ENCODE data around the gene PODNL1.
A peak's percentile ranks its signal among the peaks of the same experiment; 100 is the strongest.

The PODNL1 gene

DNA sequence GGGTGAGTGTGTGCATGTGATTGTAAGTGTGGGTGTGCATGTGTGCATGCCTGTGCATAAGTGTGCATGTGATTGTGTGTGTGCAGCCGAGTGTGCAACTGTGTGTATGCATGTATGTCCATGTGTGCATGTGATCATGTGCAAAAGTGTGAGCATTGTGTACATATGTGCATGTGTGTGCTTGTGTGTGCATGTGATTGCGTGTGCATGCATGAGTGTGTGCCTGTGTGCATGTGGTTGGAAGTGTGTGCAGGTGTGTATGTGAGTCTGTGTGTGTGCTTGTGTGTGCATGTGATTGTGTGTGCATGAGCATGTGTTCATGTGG is 3.5 kb downstream of the PODNL1 start:
- H4K91ac ChIP-seq (ENCODE audit: low read depth, low read length, poor library complexity) = no peak overlapping the region
- H3K14ac ChIP-seq (ENCODE audit: low read length) = peak overlapping the region; percentile 1
- peaks cover 6 to 7% of the 10 kb centered on the region in 2 donors for H3K36me3 ChIP-seq (replicated peaks in 1 of 2; ENCODE audit: control insufficient read depth in 2 of 2, insufficient read depth in 2 of 2, low read length in 2 of 2)
- no CpG with 5 or more reads among the region's 2 CpGs for WGBS, 2 donors (ENCODE audit: extremely low coverage in 2 of 2, insufficient read length in 2 of 2, insufficient replicate concordance in 1 of 2)
- H3K27ac ChIP-seq (replicated peaks; ENCODE audit: low read length) = no peak overlapping the region
- H2BK120ac ChIP-seq (ENCODE audit: low read depth, low read length) = no peak overlapping the region
- no peak overlapping the region for H4K8ac ChIP-seq (ENCODE audit: low read depth, low read length)
- peak overlapping the region; percentile 78 for H3K9ac ChIP-seq (ENCODE audit: low read depth, low read length, poor library complexity)
- H3K9me3 ChIP-seq (replicated peaks in 1 of 2; ENCODE audit: control insufficient read depth in 2 of 2, insufficient read depth in 1 of 2, low read depth in 1 of 2, low read length in 2 of 2) = no peaks in the 10 kb centered on the region
- H3K4me3 ChIP-seq (ENCODE audit: low read length in 2 of 2) = peak overlapping the region in 1 of 2 donors; percentile 62
- H2BK5ac ChIP-seq (ENCODE audit: low read length) = no peak overlapping the region
- DNase-seq (ENCODE audit: low spot score) = no peak
- no peak overlapping the region for H2BK12ac ChIP-seq (ENCODE audit: low read length)
- H3K27me3 ChIP-seq (ENCODE audit: control insufficient read depth in 3 of 3, insufficient read depth in 3 of 3, low read depth in 1 of 3, low read length in 3 of 3) = peaks cover 0 to 2% (median 0%) of the 10 kb centered on the region in 3 experiments
- H3K4ac ChIP-seq (ENCODE audit: low read length) = no peak overlapping the region
- H3K4me2 ChIP-seq (ENCODE audit: insufficient read depth, low read length, poor library complexity, severe bottlenecking) = no peak overlapping the region
- H2AK5ac ChIP-seq (ENCODE audit: low read depth, low read length) = no peak overlapping the region
- H2AFZ ChIP-seq (ENCODE audit: low read length) = no peak overlapping the region
- H3K18ac ChIP-seq (ENCODE audit: low read length) = peak overlapping the region; percentile 2
- peaks cover 20 to 21% of the 10 kb centered on the region in 2 donors for H3K4me1 ChIP-seq (ENCODE audit: control insufficient read depth in 2 of 2, insufficient read depth in 1 of 2, low read depth in 1 of 2, low read length in 2 of 2)
- H3K23ac ChIP-seq (ENCODE audit: low read depth, low read length, poor library complexity) = peak overlapping the region; percentile 77
- H3K79me1 ChIP-seq (ENCODE audit: low read depth, low read length) = no peaks in the 10 kb centered on the region
- H2BK15ac ChIP-seq (ENCODE audit: low read length) = no peak overlapping the region

DNA sequence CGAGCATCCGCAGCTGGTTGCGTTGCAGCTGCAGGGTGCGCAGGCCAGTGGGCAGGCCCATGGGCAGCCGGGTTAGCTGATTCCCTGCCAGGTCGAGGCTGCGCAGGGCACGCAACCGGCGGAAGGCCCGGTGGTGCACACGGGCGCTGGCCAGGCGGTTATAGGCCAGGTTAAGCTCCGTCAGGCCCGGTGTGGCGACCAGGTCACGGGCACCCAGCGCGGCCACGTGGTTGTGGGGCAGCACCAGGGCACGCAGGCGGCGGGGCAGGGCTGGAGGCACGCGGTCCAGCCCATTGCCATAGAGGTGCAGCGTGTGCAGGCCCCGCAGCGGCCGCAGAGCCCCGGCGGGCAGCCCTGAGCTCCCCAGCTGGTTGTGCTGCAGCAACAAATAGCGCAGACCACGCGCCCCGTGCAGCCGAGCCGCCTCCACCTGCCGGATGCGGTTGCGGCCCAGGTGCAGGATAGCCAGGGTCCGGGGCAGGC is 5.3 kb downstream of the PODNL1 start:
- Histone ChIP-seq H3K79me1 (ENCODE audit: low read depth, low read length) (no peaks in the 10 kb centered on the region), H2AK5ac (ENCODE audit: low read depth, low read length) (peak overlapping the region; percentile 56), H2AFZ (ENCODE audit: low read length) (no peak overlapping the region), H3K27me3 (ENCODE audit: control insufficient read depth in 3 of 3, insufficient read depth in 3 of 3, low read depth in 1 of 3, low read length in 3 of 3) (peaks cover 0 to 2% (median 0%) of the 10 kb centered on the region in 3 experiments), H2BK5ac (ENCODE audit: low read length) (peak overlapping the region; percentile 78), H3K4ac (ENCODE audit: low read length) (no peak overlapping the region), H3K36me3 (replicated peaks in 1 of 2; ENCODE audit: control insufficient read depth in 2 of 2, insufficient read depth in 2 of 2, low read length in 2 of 2) (peaks cover 12 to 13% of the 10 kb centered on the region in 2 donors), H2BK120ac (ENCODE audit: low read depth, low read length) (no peak overlapping the region), H4K91ac (ENCODE audit: low read depth, low read length, poor library complexity) (no peak overlapping the region), H2BK15ac (ENCODE audit: low read length) (no peak overlapping the region), H2BK12ac (ENCODE audit: low read length) (peak overlapping the region; percentile 41), H3K4me1 (ENCODE audit: control insufficient read depth in 2 of 2, insufficient read depth in 1 of 2, low read depth in 1 of 2, low read length in 2 of 2) (peaks cover 19 to 20% of the 10 kb centered on the region in 2 donors), H4K8ac (ENCODE audit: low read depth, low read length) (no peak overlapping the region), H3K4me3 (ENCODE audit: low read length in 2 of 2) (no peak overlapping the region), H3K9me3 (replicated peaks in 1 of 2; ENCODE audit: control insufficient read depth in 2 of 2, insufficient read depth in 1 of 2, low read depth in 1 of 2, low read length in 2 of 2) (no peaks in the 10 kb centered on the region), H3K23ac (ENCODE audit: low read depth, low read length, poor library complexity) (peak overlapping the region; percentile 80), H3K14ac (ENCODE audit: low read length) (peak overlapping the region; percentile 56), H3K27ac (replicated peaks; ENCODE audit: low read length) (no peak overlapping the region), H3K18ac (ENCODE audit: low read length) (peak overlapping the region; percentile 83), H3K4me2 (ENCODE audit: insufficient read depth, low read length, poor library complexity, severe bottlenecking) (no peak overlapping the region), H3K9ac (ENCODE audit: low read depth, low read length, poor library complexity) (peak overlapping the region; percentile 77)
- WGBS, 2 donors (ENCODE audit: extremely low coverage in 2 of 2, insufficient read length in 2 of 2, insufficient replicate concordance in 1 of 2) = no CpG with 5 or more reads among the region's 42 CpGs
- DNase-seq (ENCODE audit: low spot score) = no peak

DNA sequence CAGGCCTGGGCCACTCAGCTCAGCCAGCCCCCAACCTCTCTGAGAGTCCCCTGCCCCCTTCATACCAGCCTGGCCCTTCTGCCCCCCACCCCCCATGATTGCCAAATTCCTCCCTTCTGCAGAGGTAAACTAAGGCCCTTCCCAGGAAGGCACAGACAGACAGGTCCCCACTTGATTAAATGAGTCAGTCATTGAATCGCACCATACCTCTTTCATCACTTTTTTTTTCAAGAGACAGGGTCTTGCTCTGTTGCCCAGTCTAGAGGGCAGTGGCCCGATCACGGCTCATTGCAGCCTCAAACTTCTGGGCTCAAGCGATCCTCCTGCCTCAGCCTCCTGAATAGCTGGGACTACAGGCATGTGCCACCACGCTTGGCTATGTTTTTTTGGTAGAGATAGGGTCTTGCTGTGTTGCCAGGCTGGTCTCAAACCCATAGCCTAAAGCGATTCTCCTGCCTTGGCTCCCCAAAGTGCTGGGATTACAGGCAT is 6.0 kb downstream of the PODNL1 start:
- no CpG with 5 or more reads among the region's 6 CpGs for WGBS, 2 donors (ENCODE audit: extremely low coverage in 2 of 2, insufficient read length in 2 of 2, insufficient replicate concordance in 1 of 2)

DNA sequence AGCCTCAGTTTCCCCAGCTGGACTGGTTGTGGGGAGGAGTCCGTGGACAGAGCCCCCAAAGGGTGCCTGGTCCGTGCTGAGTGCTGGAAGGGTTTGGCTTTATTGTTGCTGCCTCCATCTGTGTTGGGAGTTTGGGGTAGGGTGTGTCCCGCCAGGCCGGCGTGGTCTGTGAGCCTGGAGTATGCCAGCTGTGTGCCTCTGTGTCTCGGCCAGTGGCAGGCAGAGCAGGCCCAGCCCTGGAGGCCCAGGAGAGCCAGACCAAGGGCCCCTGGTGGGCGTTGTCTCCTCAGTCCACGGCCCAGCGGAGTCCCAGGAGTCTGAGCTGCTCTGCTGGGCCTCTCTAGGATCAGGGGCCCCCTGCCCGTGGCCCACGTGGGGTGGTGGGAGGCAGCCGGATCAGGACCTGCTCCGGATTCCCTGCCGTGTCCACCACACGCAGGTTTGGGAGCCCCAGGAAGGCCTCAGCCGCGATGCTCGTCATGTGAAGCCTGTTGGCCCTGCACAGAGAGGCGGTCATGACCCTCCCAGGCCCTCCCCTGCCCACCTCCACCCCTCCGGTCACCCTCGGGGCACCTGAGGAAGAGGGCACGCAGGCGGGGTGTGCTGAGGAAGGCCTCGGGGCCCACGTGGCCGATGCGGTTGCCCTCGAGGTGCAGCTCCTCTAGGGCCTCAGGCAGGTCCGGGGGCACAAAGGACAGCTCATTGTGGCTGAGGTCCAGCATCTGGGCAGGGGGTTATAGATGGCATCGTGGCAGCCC is 6.6 kb downstream of the PODNL1 start:
- peaks cover 22 to 23% of the 10 kb centered on the region in 2 donors for H3K36me3 ChIP-seq (replicated peaks in 1 of 2; ENCODE audit: control insufficient read depth in 2 of 2, insufficient read depth in 2 of 2, low read length in 2 of 2)
- no peak overlapping the region for H3K27ac ChIP-seq (replicated peaks; ENCODE audit: low read length)
- H3K4me1 ChIP-seq (ENCODE audit: control insufficient read depth in 2 of 2, insufficient read depth in 1 of 2, low read depth in 1 of 2, low read length in 2 of 2) = peaks cover 11 to 16% of the 10 kb centered on the region in 2 donors
- no peak overlapping the region for H3K23ac ChIP-seq (ENCODE audit: low read depth, low read length, poor library complexity)
- no peak overlapping the region for H3K4me3 ChIP-seq (ENCODE audit: low read length in 2 of 2)
- H2BK12ac ChIP-seq (ENCODE audit: low read length) = no peak overlapping the region
- H2BK120ac ChIP-seq (ENCODE audit: low read depth, low read length) = no peak overlapping the region
- H2BK5ac ChIP-seq (ENCODE audit: low read length) = no peak overlapping the region
- peaks cover 0 to 2% (median 0%) of the 10 kb centered on the region in 3 experiments for H3K27me3 ChIP-seq (ENCODE audit: control insufficient read depth in 3 of 3, insufficient read depth in 3 of 3, low read depth in 1 of 3, low read length in 3 of 3)
- no peak overlapping the region for H3K4me2 ChIP-seq (ENCODE audit: insufficient read depth, low read length, poor library complexity, severe bottlenecking)
- H4K91ac ChIP-seq (ENCODE audit: low read depth, low read length, poor library complexity) = no peak overlapping the region
- H3K18ac ChIP-seq (ENCODE audit: low read length) = no peak overlapping the region
- H2BK15ac ChIP-seq (ENCODE audit: low read length) = no peak overlapping the region
- no CpG with 5 or more reads among the region's 30 CpGs for WGBS, 2 donors (ENCODE audit: extremely low coverage in 2 of 2, insufficient read length in 2 of 2, insufficient replicate concordance in 1 of 2)
- H2AFZ ChIP-seq (ENCODE audit: low read length) = no peak overlapping the region
- H3K14ac ChIP-seq (ENCODE audit: low read length) = no peak overlapping the region
- H4K8ac ChIP-seq (ENCODE audit: low read depth, low read length) = no peak overlapping the region
- no peaks in the 10 kb centered on the region for H3K9me3 ChIP-seq (replicated peaks in 1 of 2; ENCODE audit: control insufficient read depth in 2 of 2, insufficient read depth in 1 of 2, low read depth in 1 of 2, low read length in 2 of 2)
- H3K9ac ChIP-seq (ENCODE audit: low read depth, low read length, poor library complexity) = peak overlapping the region; percentile 12
- no peak overlapping the region for H3K4ac ChIP-seq (ENCODE audit: low read length)
- H3K79me1 ChIP-seq (ENCODE audit: low read depth, low read length) = no peaks in the 10 kb centered on the region
- no peak for DNase-seq (ENCODE audit: low spot score)
- H2AK5ac ChIP-seq (ENCODE audit: low read depth, low read length) = no peak overlapping the region

More for the DNA sequence above, 6.0 kb downstream of the PODNL1 start:
- Histone ChIP-seq H4K8ac (ENCODE audit: low read depth, low read length) (no peak overlapping the region), H3K4me3 (ENCODE audit: low read length in 2 of 2) (no peak overlapping the region), H2AFZ (ENCODE audit: low read length) (no peak overlapping the region), H3K14ac (ENCODE audit: low read length) (no peak overlapping the region), H3K4ac (ENCODE audit: low read length) (no peak overlapping the region), H2AK5ac (ENCODE audit: low read depth, low read length) (no peak overlapping the region), H3K4me1 (ENCODE audit: control insufficient read depth in 2 of 2, insufficient read depth in 1 of 2, low read depth in 1 of 2, low read length in 2 of 2) (peaks cover 12 to 16% of the 10 kb centered on the region in 2 donors), H2BK120ac (ENCODE audit: low read depth, low read length) (no peak overlapping the region), H3K4me2 (ENCODE audit: insufficient read depth, low read length, poor library complexity, severe bottlenecking) (no peak overlapping the region), H3K27ac (replicated peaks; ENCODE audit: low read length) (no peak overlapping the region), H3K27me3 (ENCODE audit: control insufficient read depth in 3 of 3, insufficient read depth in 3 of 3, low read depth in 1 of 3, low read length in 3 of 3) (peaks cover 0 to 2% (median 0%) of the 10 kb centered on the region in 3 experiments), H2BK15ac (ENCODE audit: low read length) (no peak overlapping the region), H2BK5ac (ENCODE audit: low read length) (peak overlapping the region; percentile 78), H2BK12ac (ENCODE audit: low read length) (no peak overlapping the region), H3K9ac (ENCODE audit: low read depth, low read length, poor library complexity) (no peak overlapping the region), H3K36me3 (replicated peaks in 1 of 2; ENCODE audit: control insufficient read depth in 2 of 2, insufficient read depth in 2 of 2, low read length in 2 of 2) (peaks cover 15 to 17% of the 10 kb centered on the region in 2 donors), H3K23ac (ENCODE audit: low read depth, low read length, poor library complexity) (no peak overlapping the region), H3K18ac (ENCODE audit: low read length) (no peak overlapping the region), H3K9me3 (replicated peaks in 1 of 2; ENCODE audit: control insufficient read depth in 2 of 2, insufficient read depth in 1 of 2, low read depth in 1 of 2, low read length in 2 of 2) (no peaks in the 10 kb centered on the region), H4K91ac (ENCODE audit: low read depth, low read length, poor library complexity) (no peak overlapping the region), H3K79me1 (ENCODE audit: low read depth, low read length) (no peaks in the 10 kb centered on the region)
- DNase-seq (ENCODE audit: low spot score) = no peak
